ENCODE results near the gene SLC1A1. TPM values are rescaled to one million over a fixed set of nuclear protein-coding genes. Genes with fewer than 3 reads are reported as not detected.

The SLC1A1 gene
- total RNA-seq, 1 donor from 2014 or later = 4.7 TPM

- no peaks in the 10 kb centered on the region for H3K27me3 ChIP-seq (ENCODE audit: control insufficient read depth, insufficient read depth, low read length)
- H3K4me3 ChIP-seq (ENCODE audit: low read depth, low read length) = no peak overlapping the region
- no peak for TF ChIP-seq CTCF (IDR thresholded peaks at IDR 0.05; ENCODE audit: insufficient read depth, low read length, poor library complexity, severe bottlenecking)
- DNase-seq (ENCODE audit: low read depth) = no peak
- no peaks in the 10 kb centered on the region for H3K36me3 ChIP-seq (ENCODE audit: control insufficient read depth, insufficient read depth, low read length)
Observed at GRCh38 chr9:4509590-4509984, 19.3 kb downstream of the SLC1A1 start.

GRCh38 chr9:4510546-4511322 is 20.5 kb downstream of the SLC1A1 start:
- Histone ChIP-seq H3K4me3 (ENCODE audit: low read depth, low read length) (no peak overlapping the region), H3K36me3 (ENCODE audit: control insufficient read depth, insufficient read depth, low read length) (no peaks in the 10 kb centered on the region), H3K27me3 (ENCODE audit: control insufficient read depth, insufficient read depth, low read length) (no peaks in the 10 kb centered on the region)
- no peak for TF ChIP-seq CTCF (IDR thresholded peaks at IDR 0.05; ENCODE audit: insufficient read depth, low read length, poor library complexity, severe bottlenecking)
- no peak for DNase-seq (ENCODE audit: low read depth)

GRCh38 chr9:4514252-4515128 is 24.2 kb downstream of the SLC1A1 start:
- no peaks in the 10 kb centered on the region for H3K27me3 ChIP-seq (ENCODE audit: control insufficient read depth, insufficient read depth, low read length)
- no peaks in the 10 kb centered on the region for H3K36me3 ChIP-seq (ENCODE audit: control insufficient read depth, insufficient read depth, low read length)
- H3K4me3 ChIP-seq (ENCODE audit: low read depth, low read length) = no peak overlapping the region
- TF ChIP-seq CTCF (IDR thresholded peaks at IDR 0.05; ENCODE audit: insufficient read depth, low read length, poor library complexity, severe bottlenecking) = no peak
- no peak for DNase-seq (ENCODE audit: low read depth)

- Histone ChIP-seq H3K27me3 (ENCODE audit: control insufficient read depth, insufficient read depth, low read length) (no peaks in the 10 kb centered on the region), H3K4me3 (ENCODE audit: low read depth, low read length) (no peak overlapping the region), H3K36me3 (ENCODE audit: control insufficient read depth, insufficient read depth, low read length) (no peaks in the 10 kb centered on the region)
- no peak for TF ChIP-seq CTCF (IDR thresholded peaks at IDR 0.05; ENCODE audit: insufficient read depth, low read length, poor library complexity, severe bottlenecking)
- DNase-seq (ENCODE audit: low read depth) = no peak
Observed at GRCh38 chr9:4515958-4516375, 25.7 kb downstream of the SLC1A1 start.

- Histone ChIP-seq H3K27me3 (ENCODE audit: control insufficient read depth, insufficient read depth, low read length) (no peaks in the 10 kb centered on the region), H3K36me3 (ENCODE audit: control insufficient read depth, insufficient read depth, low read length) (no peaks in the 10 kb centered on the region), H3K4me3 (ENCODE audit: low read depth, low read length) (no peak overlapping the region)
- DNase-seq (ENCODE audit: low read depth) = no peak
- TF ChIP-seq CTCF (IDR thresholded peaks at IDR 0.05; ENCODE audit: insufficient read depth, low read length, poor library complexity, severe bottlenecking) = no peak
Observed at GRCh38 chr9:4517274-4517673, 27.0 kb downstream of the SLC1A1 start.

Measured in kidney epithelial cell (primary cell).